ENCODE measurements around the gene CCDC159.

DNA sequence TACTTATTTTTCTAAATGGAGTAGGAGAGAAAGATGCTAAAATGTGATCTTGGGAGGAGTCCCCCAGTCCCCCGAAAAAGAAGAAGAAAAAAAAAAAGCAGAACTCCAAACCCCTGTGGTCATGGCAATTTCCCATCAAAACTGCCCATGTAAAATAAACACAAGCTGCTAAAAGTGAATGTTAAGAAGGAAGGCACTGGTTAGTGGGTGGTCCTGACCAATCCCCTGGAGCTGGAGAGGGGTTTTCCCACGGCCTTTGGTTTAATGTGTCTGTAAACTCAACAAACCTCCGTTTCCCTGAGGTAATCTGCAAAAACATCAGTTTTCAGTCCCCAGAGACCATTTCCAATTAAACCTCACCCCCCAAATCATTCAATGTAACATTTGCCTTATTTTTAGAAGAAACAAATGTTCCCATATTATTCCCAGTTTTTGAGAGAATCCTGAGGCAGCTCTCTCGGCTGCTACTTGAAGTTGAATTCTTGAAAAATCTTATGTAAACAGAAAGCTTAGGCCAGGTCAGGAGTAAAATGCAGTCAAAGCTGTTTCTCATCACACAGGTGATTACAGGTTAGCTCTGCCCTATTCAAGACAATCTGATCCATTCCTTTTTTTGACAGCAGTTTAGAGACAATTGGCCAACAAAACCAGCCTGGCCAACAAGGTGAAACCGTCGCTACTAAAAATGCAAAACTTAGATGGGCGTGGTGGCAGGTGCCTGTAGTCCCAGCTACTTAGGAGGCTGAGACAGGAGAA, 23.9 kb upstream of the CCDC159 start:
- TF ChIP-seq CTCF (IDR thresholded peaks at IDR 0.05) (no peak), POLR2A (IDR thresholded peaks at IDR 0.05) (no peak)
